HEK293 (cell line): ENCODE results near the gene SART3.
A peak's percentile ranks its signal among the peaks of the same experiment; 100 is the strongest.

Experiments used
- BCL6B ChIP-seq: fragments of 450-650 bp; formaldehyde crosslinking; IDR thresholded peaks from 2 replicates; pipeline ENCODE4 v1.5.1; 2017; ENCODE audit warnings: missing biosample characterization, missing genetic modification characterization
- CTCF ChIP-seq: fragments of 450-650 bp; formaldehyde crosslinking; IDR thresholded peaks from 2 replicates; pipeline ENCODE4 v1.5.1; 2016; ENCODE audit warnings: missing biosample characterization, missing genetic modification characterization
- FEZF1 ChIP-seq: fragments of 450-650 bp; formaldehyde crosslinking; IDR thresholded peaks from 2 replicates; pipeline ENCODE4 v1.5.1; 2016; ENCODE audit warnings: missing biosample characterization, missing genetic modification characterization
- HOXC10 ChIP-seq: sonication (generic); formaldehyde crosslinking; IDR thresholded peaks from 2 replicates; pipeline ENCODE4 v1.8.1; 2023; ENCODE audit warnings: mild to moderate bottlenecking, missing genetic modification reagents
- MEIS1 ChIP-seq: sonication (generic); formaldehyde crosslinking; IDR thresholded peaks from 2 replicates; pipeline ENCODE4 v1.8.1; 2022; ENCODE audit warnings: missing genetic modification reagents, mild to moderate bottlenecking, borderline replicate concordance
- TSHZ1 ChIP-seq: fragments of 450-650 bp; formaldehyde crosslinking; IDR thresholded peaks from 2 replicates; pipeline ENCODE4 v1.5.1; 2016; ENCODE audit warnings: missing biosample characterization, missing genetic modification characterization, borderline replicate concordance
- ZBTB7A ChIP-seq: fragments of 450-650 bp; formaldehyde crosslinking; IDR thresholded peaks from 2 replicates; pipeline ENCODE4 v1.5.1; 2016; ENCODE audit warnings: low read depth, missing biosample characterization, missing genetic modification characterization
- ZNF174 ChIP-seq: fragments of 450-650 bp; formaldehyde crosslinking; IDR thresholded peaks from 2 replicates; pipeline ENCODE4 v1.5.0; 2017; ENCODE audit warnings: missing biosample characterization, mild to moderate bottlenecking, missing genetic modification characterization
- ZNF280D ChIP-seq: fragments of 450-650 bp; formaldehyde crosslinking; IDR thresholded peaks from 2 replicates; pipeline ENCODE4 v1.5.1; 2016; ENCODE audit warnings: missing biosample characterization, missing genetic modification characterization
- ZNF335 ChIP-seq: fragments of 450-650 bp; formaldehyde crosslinking; conservative IDR thresholded peaks from 2 replicates; pipeline ENCODE4 v1.5.1; 2016; ENCODE audit warnings: missing biosample characterization, missing genetic modification characterization
- ZNF37A ChIP-seq: fragments of 450-650 bp; IDR thresholded peaks from 2 replicates; pipeline ENCODE4 v1.5.1; 2018; ENCODE audit warnings: missing biosample characterization, missing genetic modification characterization
- ZNF391 ChIP-seq: fragments of 450-650 bp; formaldehyde crosslinking; IDR thresholded peaks from 2 replicates; pipeline ENCODE4 v1.5.1; 2016; ENCODE audit warnings: low read depth, missing biosample characterization, missing genetic modification characterization, borderline replicate concordance
- ZNF423 ChIP-seq: fragments of 450-650 bp; formaldehyde crosslinking; IDR thresholded peaks from 2 replicates; pipeline ENCODE4 v1.5.1; 2016; ENCODE audit warnings: missing biosample characterization, missing genetic modification characterization
- ZNF426 ChIP-seq: fragments of 450-650 bp; formaldehyde crosslinking; IDR thresholded peaks from 2 replicates; pipeline ENCODE4 v1.5.1; 2017; ENCODE audit warnings: missing biosample characterization, missing genetic modification characterization, mild to moderate bottlenecking, inconsistent platforms, moderate library complexity
- ZNF433 ChIP-seq: fragments of 450-650 bp; formaldehyde crosslinking; IDR thresholded peaks from 2 replicates; pipeline ENCODE4 v1.5.1; 2016; ENCODE audit warnings: missing biosample characterization, missing genetic modification characterization, low read depth
- ZNF510 ChIP-seq: fragments of 450-650 bp; formaldehyde crosslinking; IDR thresholded peaks from 2 replicates; pipeline ENCODE4 v1.5.1; 2018; ENCODE audit warnings: mild to moderate bottlenecking, missing genetic modification characterization, missing biosample characterization; ENCODE audit not compliant: insufficient replicate concordance
- ZNF521 ChIP-seq: fragments of 450-650 bp; formaldehyde crosslinking; IDR thresholded peaks from 2 replicates; pipeline ENCODE4 v1.5.1; 2017; ENCODE audit warnings: missing biosample characterization, mild to moderate bottlenecking, missing genetic modification characterization
- ZNF544 ChIP-seq: fragments of 450-650 bp; formaldehyde crosslinking; IDR thresholded peaks from 2 replicates; pipeline ENCODE4 v1.5.0; 2017; ENCODE audit warnings: missing biosample characterization, missing genetic modification characterization
- ZNF610 ChIP-seq: fragments of 450-650 bp; formaldehyde crosslinking; IDR thresholded peaks from 2 replicates; pipeline ENCODE4 v1.5.1; 2016; ENCODE audit warnings: missing biosample characterization, missing genetic modification characterization, borderline replicate concordance
- ZNF639 ChIP-seq: fragments of 450-650 bp; formaldehyde crosslinking; IDR thresholded peaks from 2 replicates; pipeline ENCODE4 v1.5.1; 2016; ENCODE audit warnings: missing biosample characterization, missing genetic modification characterization
- ZNF654 ChIP-seq: fragments of 450-650 bp; formaldehyde crosslinking; IDR thresholded peaks from 2 replicates; pipeline ENCODE4 v1.5.1; 2016; ENCODE audit warnings: low read depth, missing biosample characterization, missing genetic modification characterization
- ZNF701 ChIP-seq: fragments of 450-650 bp; formaldehyde crosslinking; IDR thresholded peaks from 2 replicates; pipeline ENCODE4 v1.5.1; 2016; ENCODE audit warnings: missing biosample characterization, missing genetic modification characterization
- ZNF747 ChIP-seq: fragments of 450-650 bp; formaldehyde crosslinking; IDR thresholded peaks from 2 replicates; pipeline ENCODE4 v1.5.1; 2016; ENCODE audit warnings: missing biosample characterization, missing genetic modification characterization
- ZSCAN30 ChIP-seq: fragments of 450-650 bp; IDR thresholded peaks from 2 replicates; pipeline ENCODE4 v1.5.1; 2018; ENCODE audit warnings: missing biosample characterization, mild to moderate bottlenecking, missing genetic modification characterization, moderate library complexity
- ZSCAN5A ChIP-seq: fragments of 450-650 bp; formaldehyde crosslinking; IDR thresholded peaks from 2 replicates; pipeline ENCODE4 v1.5.1; 2016; ENCODE audit warnings: missing biosample characterization, missing genetic modification characterization

SART3 gene

GRCh38 chr12:108514973-108515814 lies 45.8 kb downstream of the SART3 start, which contains the start of gene FICD (continued):
- TF ChIP-seq TSHZ1 (no peak), ZSCAN5A (no peak), MEIS1 (CRISPR knock-in tag) (no peak), ZNF174 (tag by site-specific recombination) (no peak), ZNF510 (tag by site-specific recombination) (no peak), ZNF433 (no peak), ZNF280D (no peak), FEZF1 (no peak), HOXC10 (CRISPR knock-in tag) (no peak), ZNF747 (no peak), ZBTB7A (tag by site-specific recombination) (no peak), ZNF654 (tag by site-specific recombination) (no peak), ZNF701 (no peak), ZNF391 (peak; percentile 87; the same call in 1 of the 2 replicates), ZNF521 (tag by site-specific recombination) (no peak), ZNF426 (tag by site-specific recombination) (no peak), ZNF639 (tag by site-specific recombination) (0 out of 2 replicates have a peak, but pooled peaks have one; percentile 68), ZNF37A (no peak), ZNF423 (no peak), CTCF (tag by site-specific recombination) (no peak), ZNF610 (tag by site-specific recombination) (no peak), ZNF544 (tag by site-specific recombination) (no peak), BCL6B (no peak), ZNF335 (peak; percentile 63), ZSCAN30 (tag by site-specific recombination) (peak; percentile 8; the same call in 1 of the 2 replicates)
